Endothelial cell of umbilical vein (primary cell): Measurements from ENCODE around the gene USP40. TPM values are rescaled to one million over a fixed set of nuclear protein-coding genes. Genes with fewer than 3 reads are reported as not detected.

Source experiments
- BruUV-seq: library from RNA; stranded (reverse); fragments of 400-500 nt; replicated peaks from 2 replicates; lab custom pipeline; 2021; lab: Mats Ljungman, UMichigan
- CTCF ChIA-PET: fragments of 300-600, 350-600 bp; sonication (Branson Sonifier 250); formaldehyde crosslinking; loops from one replicate; lab custom pipeline; 2021; ENCODE audit warnings: antibody characterized with exemption, inconsistent platforms; lab: Charles Lee
- POLR2A ChIA-PET: fragments of 300-600, 350-600 bp; sonication (Branson Sonifier 250); formaldehyde crosslinking; loops from one replicate; lab custom pipeline; 2021; ENCODE audit warnings: antibody characterized with exemption, inconsistent platforms; lab: Charles Lee
- DNase-seq: peaks from one replicate; pipeline ENCODE4 v3.0.0-alpha.2; 2011; ENCODE audit warnings: low read depth, low spot score
- FAIRE-seq: peaks from 2 replicates; lab custom pipeline; 2011; peaks lifted over from hg19 to GRCh38; lab: Jason Lieb, UNC
- H2AFZ ChIP-seq: 2 replicates; pipeline ENCODE4 v1.6.0; 2012; ENCODE audit warnings: low read depth, low read length, control low read depth, inconsistent platforms
- H3K27ac ChIP-seq: 2 replicates; pipeline ENCODE4 v1.5.1; 2011; ENCODE audit warnings: low read depth, mild to moderate bottlenecking, control low read depth, low read length, moderate library complexity; ENCODE audit not compliant: insufficient read depth
- H3K27me3 ChIP-seq, 2 experiments: 2 replicates each; pipeline versions ENCODE4 v1.6.0 to v1.6.1; 2011; ENCODE audit warnings: low read length in 2 of 2, mixed read lengths in 1 of 2; ENCODE audit not compliant: control insufficient read depth in 2 of 2, insufficient read depth in 2 of 2
- H3K36me3 ChIP-seq, 2 experiments: 2 replicates in 1 of 2; 3 replicates in 1 of 2; pipeline ENCODE4 v1.5.1; 2011; ENCODE audit warnings: low read length in 2 of 2, mild to moderate bottlenecking in 1 of 2, moderate library complexity in 1 of 2; ENCODE audit not compliant: control insufficient read depth in 2 of 2, insufficient read depth in 2 of 2; ENCODE audit errors: extremely low read depth in 1 of 2
- H3K4me1 ChIP-seq: 3 replicates; pipeline ENCODE4 v1.5.1; 2011; ENCODE audit warnings: mild to moderate bottlenecking, low read length; ENCODE audit not compliant: control insufficient read depth, insufficient read depth; ENCODE audit errors: extremely low read depth
- H3K4me2 ChIP-seq: 2 replicates; pipeline ENCODE4 v1.6.1; 2011; ENCODE audit warnings: low read length, control low read depth, mixed read lengths; ENCODE audit not compliant: insufficient read depth
- H3K4me3 ChIP-seq, 3 experiments: fragments of 200-600 bp in 1 of 3; sonication (generic), shearing (Covaris generic) in 1 of 3; replicated peaks in 1 of 3; 2 replicates each; pipeline ENCODE4 v1.5.1; 2011 to 2016; ENCODE audit warnings: control low read depth in 3 of 3, low read length in 3 of 3, mild to moderate bottlenecking in 2 of 3, inconsistent platforms in 1 of 3, low read depth in 1 of 3, moderate library complexity in 1 of 3; ENCODE audit not compliant: insufficient read depth in 1 of 3
- H3K79me2 ChIP-seq: 2 replicates; pipeline ENCODE4 v1.6.0; 2012; ENCODE audit warnings: low read length, inconsistent platforms; ENCODE audit not compliant: control insufficient read depth, insufficient read depth
- H3K9ac ChIP-seq: replicated peaks from 2 replicates; pipeline ENCODE3; 2011; ENCODE audit warnings: low read length, control low read depth; ENCODE audit not compliant: insufficient read depth; ENCODE audit errors: extremely low read depth
- H3K9me1 ChIP-seq: replicated peaks from 3 replicates; pipeline ENCODE4 v1.6.0; 2011; ENCODE audit warnings: mild to moderate bottlenecking, low read length; ENCODE audit not compliant: control insufficient read depth, insufficient read depth; ENCODE audit errors: extremely low read depth
- H3K9me3 ChIP-seq: replicated peaks from 2 replicates; pipeline ENCODE4 v1.5.1; 2012; ENCODE audit warnings: low read length, inconsistent platforms; ENCODE audit not compliant: control insufficient read depth, insufficient read depth
- H4K20me1 ChIP-seq: replicated peaks from 2 replicates; pipeline ENCODE3; 2011; ENCODE audit warnings: mild to moderate bottlenecking, low read length; ENCODE audit not compliant: control insufficient read depth, insufficient read depth; ENCODE audit errors: extremely low read depth
- EZH2 ChIP-seq: IDR thresholded peaks from 2 replicates; pipeline ENCODE4 v1.6.1; 2012; ENCODE audit warnings: borderline replicate concordance, low read depth, mild to moderate bottlenecking, moderate library complexity, low read length, inconsistent platforms; ENCODE audit not compliant: severe bottlenecking
- FOS ChIP-seq: IDR thresholded peaks from 2 replicates; pipeline ENCODE4 v1.6.1; 2011; ENCODE audit warnings: mild to moderate bottlenecking, low read length, moderate library complexity, borderline replicate concordance; ENCODE audit not compliant: insufficient read depth
- GATA2 ChIP-seq: IDR thresholded peaks from 2 replicates; pipeline ENCODE4 v1.7.0; 2011; ENCODE audit warnings: low read depth, mild to moderate bottlenecking, moderate library complexity, mixed read lengths, low read length; ENCODE audit not compliant: insufficient read length, insufficient read depth
- JUN ChIP-seq: IDR thresholded peaks from 2 replicates; pipeline ENCODE4 v1.6.1; 2011; ENCODE audit warnings: borderline replicate concordance, low read depth; ENCODE audit not compliant: insufficient read length, insufficient read depth
- MYC ChIP-seq: IDR thresholded peaks from one replicate; pipeline ENCODE4 v1.6.1; 2011; ENCODE audit warnings: mild to moderate bottlenecking, low read depth, low read length
- POLR2A ChIP-seq: IDR thresholded peaks from 2 replicates; pipeline ENCODE4 v1.6.1; 2012; ENCODE audit warnings: low read depth, mild to moderate bottlenecking, control low read depth, low read length
- POLR2AphosphoS5 ChIP-seq: IDR thresholded peaks from 2 replicates; pipeline ENCODE4 v1.6.1; 2012; ENCODE audit warnings: low read depth, mild to moderate bottlenecking, control low read depth, low read length, moderate library complexity; ENCODE audit not compliant: insufficient read depth
- dilution Hi-C: fragments of 300-500 bp; cut with MboI; formaldehyde crosslinking; loops from one replicate; pipeline ENCODE4 v1.15.0; 2019; ENCODE audit warnings: low sequenced_read_pairs; ENCODE audit not compliant: extremely low pct_ligation_motif_present
- intact Hi-C: fragments of 100-400 bp; cut with micrococcal nuclease; formaldehyde crosslinking; loops from one replicate; pipeline ENCODE4 v1.10.0; 2022
- polyA plus RNA-seq, 4 experiments: library from polyadenylated mRNA; depleted of rRNA in 3 of 4; stranded (reverse) in 3 of 4; unstranded in 1 of 4; fragments of >200 nt; gene quantifications; 2 replicates each; pipeline versions ENCODE4 v1.2.1 to v1.2.3, GENCODE V29; 2011 to 2012; ENCODE audit warnings: missing spikeins in 1 of 4
- total RNA-seq: library from RNA; stranded (reverse); gene quantifications from 2 replicates; pipeline ENCODE4 v1.2.3, GENCODE V29; 2021
- TF ChIP-seq, protein P1 (sequence below): IDR thresholded peaks from 2 replicates; pipeline ENCODE4 v1.6.1; 2011; ENCODE audit not compliant: insufficient read depth, insufficient read length
- TF ChIP-seq, protein P2 (sequence below), 2 donors: IDR thresholded peaks; 1 replicate in 1 of 2; 2 replicates in 1 of 2; pipeline ENCODE4 v1.5.1; 2011; ENCODE audit warnings: low read length in 2 of 2, mild to moderate bottlenecking in 2 of 2, moderate library complexity in 2 of 2, control low read depth in 1 of 2, inconsistent platforms in 1 of 2, low read depth in 1 of 2; ENCODE audit not compliant: insufficient read depth in 1 of 2; ENCODE audit errors: extremely low read depth in 1 of 2

The USP40 gene
- total and polyA plus RNA-seq, 2 donors (not counting 3 experiments of a cell fraction or from before 2014, with no cell fraction given) = 32.2 to 32.5 TPM

DNA sequence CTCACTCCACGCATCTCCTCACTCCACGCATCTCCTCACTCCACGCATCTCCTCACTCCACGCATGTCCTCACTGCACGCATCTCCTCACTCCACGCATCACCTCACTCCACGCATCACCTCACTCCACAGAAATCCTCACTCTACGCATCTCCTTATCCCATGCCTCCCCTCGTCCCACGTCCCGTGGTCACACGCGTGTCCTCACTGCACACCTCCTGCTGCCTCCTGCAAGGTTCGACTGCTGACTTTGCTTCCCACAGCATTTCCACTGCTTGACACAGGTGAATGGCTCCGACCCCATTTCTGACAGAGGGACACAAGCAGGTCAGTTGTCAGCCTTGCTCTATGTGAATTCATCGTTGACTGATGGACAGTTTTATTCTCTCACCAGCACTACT, 103.0 kb downstream of the USP40 start:
- no peaks in the 10 kb centered on the region for H3K27me3 ChIP-seq
- no peak for FAIRE-seq
- POLR2A ChIA-PET = no interaction called here
- no peaks in the 10 kb centered on the region for H3K79me2 ChIP-seq
- H3K4me3 ChIP-seq = no peak overlapping the region
- no peaks in the 10 kb centered on the region for H4K20me1 ChIP-seq
- no peaks in the 10 kb centered on the region for H3K9me1 ChIP-seq
- TF ChIP-seq MYC = no peak
- no peak for DNase-seq
- no peak overlapping the region for H2AFZ ChIP-seq
- BruUV-seq = no TSS peak
- H3K9me3 ChIP-seq = no peaks in the 10 kb centered on the region
- dilution Hi-C loops (no loop called here), intact Hi-C loops (no loop called here)
- no peak overlapping the region for H3K4me2 ChIP-seq
- peaks cover 0 to 17% of the 10 kb centered on the region in 2 experiments for H3K36me3 ChIP-seq
- CTCF ChIA-PET = no interaction called here
- H3K4me1 ChIP-seq = no peaks in the 10 kb centered on the region
- H3K27ac ChIP-seq = no peak overlapping the region
- no peak overlapping the region for H3K9ac ChIP-seq

DNA sequence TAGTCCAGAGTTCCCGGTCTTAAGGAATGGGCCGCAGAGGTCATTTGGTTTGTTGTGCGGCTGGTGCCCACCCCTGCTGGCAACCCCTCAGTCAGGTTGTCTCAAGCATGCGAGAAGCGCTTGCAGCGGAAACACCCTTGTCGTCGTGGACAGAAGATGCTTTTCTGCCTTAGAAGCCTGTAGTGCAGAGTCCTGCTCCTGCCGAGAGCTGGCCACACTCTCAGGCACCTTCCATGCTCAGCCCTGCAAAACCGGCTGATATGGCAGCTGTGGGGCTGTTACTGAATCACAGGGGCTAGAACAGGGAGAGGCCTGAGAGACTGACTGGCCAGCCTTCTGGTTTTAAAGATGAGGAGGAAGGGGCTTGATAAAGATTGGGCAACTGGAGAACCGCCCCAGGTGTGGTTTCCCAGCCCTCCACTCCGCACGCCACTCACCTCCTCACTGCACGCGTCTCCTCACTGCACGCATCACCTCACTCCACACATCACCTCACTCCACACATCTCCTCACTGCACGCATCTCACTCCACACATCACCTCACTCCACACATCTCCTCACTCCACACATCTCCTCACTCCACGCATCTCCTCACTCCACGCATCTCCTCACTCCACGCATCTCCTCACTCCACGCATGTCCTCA, 103.6 kb downstream of the USP40 start:
- no TSS peak for BruUV-seq
- CTCF ChIA-PET = no interaction called here
- H2AFZ ChIP-seq = no peak overlapping the region
- FAIRE-seq = no peak
- H3K9me1 ChIP-seq = no peaks in the 10 kb centered on the region
- dilution Hi-C loops = no loop called here
- H3K9ac ChIP-seq = no peak overlapping the region
- H3K4me1 ChIP-seq = no peaks in the 10 kb centered on the region
- TF ChIP-seq, protein P1, sequence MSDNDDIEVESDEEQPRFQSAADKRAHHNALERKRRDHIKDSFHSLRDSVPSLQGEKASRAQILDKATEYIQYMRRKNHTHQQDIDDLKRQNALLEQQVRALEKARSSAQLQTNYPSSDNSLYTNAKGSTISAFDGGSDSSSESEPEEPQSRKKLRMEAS = no peak
- TF ChIP-seq FOS = no peak
- TF ChIP-seq POLR2AphosphoS5 = no peak
- TF ChIP-seq, protein P2, sequence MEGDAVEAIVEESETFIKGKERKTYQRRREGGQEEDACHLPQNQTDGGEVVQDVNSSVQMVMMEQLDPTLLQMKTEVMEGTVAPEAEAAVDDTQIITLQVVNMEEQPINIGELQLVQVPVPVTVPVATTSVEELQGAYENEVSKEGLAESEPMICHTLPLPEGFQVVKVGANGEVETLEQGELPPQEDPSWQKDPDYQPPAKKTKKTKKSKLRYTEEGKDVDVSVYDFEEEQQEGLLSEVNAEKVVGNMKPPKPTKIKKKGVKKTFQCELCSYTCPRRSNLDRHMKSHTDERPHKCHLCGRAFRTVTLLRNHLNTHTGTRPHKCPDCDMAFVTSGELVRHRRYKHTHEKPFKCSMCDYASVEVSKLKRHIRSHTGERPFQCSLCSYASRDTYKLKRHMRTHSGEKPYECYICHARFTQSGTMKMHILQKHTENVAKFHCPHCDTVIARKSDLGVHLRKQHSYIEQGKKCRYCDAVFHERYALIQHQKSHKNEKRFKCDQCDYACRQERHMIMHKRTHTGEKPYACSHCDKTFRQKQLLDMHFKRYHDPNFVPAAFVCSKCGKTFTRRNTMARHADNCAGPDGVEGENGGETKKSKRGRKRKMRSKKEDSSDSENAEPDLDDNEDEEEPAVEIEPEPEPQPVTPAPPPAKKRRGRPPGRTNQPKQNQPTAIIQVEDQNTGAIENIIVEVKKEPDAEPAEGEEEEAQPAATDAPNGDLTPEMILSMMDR (IDR thresholded peaks at IDR 0.05; ENCODE audit: extremely low read depth in 1 of 2, insufficient read depth in 1 of 2, low read depth in 1 of 2, low read length in 2 of 2) = no peak
- TF ChIP-seq POLR2A = no peak
- no peak for TF ChIP-seq MYC
- no peak for TF ChIP-seq GATA2
- no peak for TF ChIP-seq EZH2
- TF ChIP-seq JUN = no peak
- no peaks in the 10 kb centered on the region for H3K9me3 ChIP-seq
- H4K20me1 ChIP-seq = no peaks in the 10 kb centered on the region
- no peaks in the 10 kb centered on the region for H3K27me3 ChIP-seq
- DNase-seq = no peak
- H3K4me3 ChIP-seq = no peak overlapping the region
- no peak overlapping the region for H3K4me2 ChIP-seq
- H3K27ac ChIP-seq = no peak overlapping the region
- H3K79me2 ChIP-seq = no peaks in the 10 kb centered on the region
- POLR2A ChIA-PET = no interaction called here
- intact Hi-C loops = no loop called here
- peaks cover 0 to 19% of the 10 kb centered on the region in 2 experiments for H3K36me3 ChIP-seq
